ENCODE measurements around the gene PKIG. TPM values are rescaled to one million over a fixed set of nuclear protein-coding genes. Genes with fewer than 3 reads are reported as not detected.

PKIG gene
- polyA plus RNA-seq, 1 donor, result 48.1 TPM

GRCh38 chr20:44662261-44662660 is 79.9 kb downstream of the PKIG start:
- DNase-seq (ENCODE audit: low read depth), result no peak

- no peak for DNase-seq (ENCODE audit: low read depth)
Measured at GRCh38 chr20:44664131-44664530, 81.8 kb downstream of the PKIG start.

DNA sequence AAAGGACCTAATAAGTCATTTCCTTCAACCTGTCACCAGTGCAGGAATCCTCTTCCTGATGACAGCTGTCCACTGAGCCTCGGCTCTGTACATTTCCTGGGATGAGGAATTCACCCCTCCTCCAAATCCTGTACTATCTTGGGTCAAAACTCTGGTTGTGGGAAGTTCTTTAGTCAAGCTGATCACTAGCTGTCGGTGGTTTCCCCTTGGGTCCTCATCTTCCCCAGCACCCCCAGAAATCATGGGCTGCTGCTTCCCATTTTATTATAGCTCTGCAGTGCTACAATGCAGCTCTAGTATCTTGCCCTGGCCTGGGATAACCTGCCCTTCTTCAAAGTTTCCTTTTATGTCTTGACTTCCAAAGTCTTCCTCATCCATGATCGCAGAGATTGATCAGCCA is 83.7 kb downstream of the PKIG start:
- no peak for DNase-seq (ENCODE audit: low read depth)

Other genes with a start within 250 kb of the PKIG start
- not detected for gene R3HDML, start 245.5 kb upstream of the PKIG start, polyA plus RNA-seq (ENCODE audit: insufficient read length)
- gene HNF4A, start 226.9 kb upstream of the PKIG start, polyA plus RNA-seq (ENCODE audit: insufficient read length), result not detected
- 4.1 TPM for gene TTPAL, start 106.7 kb upstream of the PKIG start, polyA plus RNA-seq (ENCODE audit: insufficient read length)
- gene SERINC3, start 60.5 kb upstream of the PKIG start, polyA plus RNA-seq (ENCODE audit: insufficient read length), result 52.6 TPM
- gene ADA, start 69.1 kb downstream of the PKIG start, polyA plus RNA-seq (ENCODE audit: insufficient read length), result 5.8 TPM
- 0.06 TPM for gene CCN5, start 132.8 kb downstream of the PKIG start, polyA plus RNA-seq (ENCODE audit: insufficient read length)
- gene KCNK15, start 163.3 kb downstream of the PKIG start, polyA plus RNA-seq (ENCODE audit: insufficient read length), result 0.20 TPM
- 7.6 TPM for gene RIMS4, start 228.0 kb downstream of the PKIG start, polyA plus RNA-seq (ENCODE audit: insufficient read length)

Measured in forelimb muscle (tissue), 1 donor.